Measurements from ENCODE around the gene CST1. TPM values are rescaled to one million over a fixed set of nuclear protein-coding genes. Genes with fewer than 3 reads are reported as not detected.
"Not testable (repeated sequence)": the region's sequence is repeated elsewhere in the genome, so short reads cannot be mapped to it uniquely, and the experiment has no call there.

The CST1 gene
- total and polyA plus RNA-seq, 2 donors (not counting 1 experiment from before 2014, with no cell fraction given): 3.6 to 3.9 TPM

DNA sequence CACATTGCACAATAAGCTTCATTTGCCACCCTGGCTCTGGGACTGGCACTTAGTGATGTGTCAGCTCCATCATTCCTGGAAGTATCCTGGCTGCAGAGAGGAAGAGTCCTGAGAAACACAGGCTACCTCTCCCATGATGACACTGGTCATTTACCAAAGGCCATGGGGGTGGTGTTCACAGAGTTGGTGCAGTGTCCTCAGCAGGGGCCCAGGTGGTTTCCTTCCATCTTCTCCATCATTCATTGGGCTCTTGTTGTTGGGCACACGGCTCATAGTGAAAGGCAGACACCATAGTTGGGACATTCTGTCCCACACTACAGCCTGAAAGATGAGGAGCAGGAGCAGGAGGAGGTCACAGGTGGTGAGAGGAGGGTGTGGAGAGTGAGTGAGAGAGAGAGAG lies 15.8 kb upstream of the CST1 start:
- Histone ChIP-seq H3K4me1 (ENCODE audit: control insufficient read depth, extremely low read depth, insufficient read depth, low read length) (no peaks in the 10 kb centered on the region), H2AFZ (ENCODE audit: low read length) (no peak overlapping the region), H3K9me3 (ENCODE audit: control insufficient read depth, insufficient read depth, low read depth, low read length) (no peaks in the 10 kb centered on the region), H3K79me2 (ENCODE audit: control insufficient read depth, insufficient read depth, low read length) (no peaks in the 10 kb centered on the region), H3K4me2 (ENCODE audit: extremely low read depth, insufficient read depth, low read length) (no peak overlapping the region), H3K9ac (ENCODE audit: insufficient read depth, low read length) (no peak overlapping the region), H4K20me1 (ENCODE audit: control insufficient read depth, extremely low read depth, insufficient read depth, low read length) (no peaks in the 10 kb centered on the region), H3K27ac (ENCODE audit: insufficient read depth, low read length) (no peak overlapping the region), H3K4me3 (replicated peaks in 1 of 4; ENCODE audit: control extremely low read depth in 1 of 4, insufficient read depth in 1 of 4, low read depth in 3 of 4, low read length in 4 of 4) (no peak overlapping the region), H3K27me3 (ENCODE audit: control insufficient read depth, insufficient read depth, low read length) (no peaks in the 10 kb centered on the region), H3K36me3 (ENCODE audit: control insufficient read depth, insufficient read depth, low read length) (no peaks in the 10 kb centered on the region)
- TF ChIP-seq, protein P1, sequence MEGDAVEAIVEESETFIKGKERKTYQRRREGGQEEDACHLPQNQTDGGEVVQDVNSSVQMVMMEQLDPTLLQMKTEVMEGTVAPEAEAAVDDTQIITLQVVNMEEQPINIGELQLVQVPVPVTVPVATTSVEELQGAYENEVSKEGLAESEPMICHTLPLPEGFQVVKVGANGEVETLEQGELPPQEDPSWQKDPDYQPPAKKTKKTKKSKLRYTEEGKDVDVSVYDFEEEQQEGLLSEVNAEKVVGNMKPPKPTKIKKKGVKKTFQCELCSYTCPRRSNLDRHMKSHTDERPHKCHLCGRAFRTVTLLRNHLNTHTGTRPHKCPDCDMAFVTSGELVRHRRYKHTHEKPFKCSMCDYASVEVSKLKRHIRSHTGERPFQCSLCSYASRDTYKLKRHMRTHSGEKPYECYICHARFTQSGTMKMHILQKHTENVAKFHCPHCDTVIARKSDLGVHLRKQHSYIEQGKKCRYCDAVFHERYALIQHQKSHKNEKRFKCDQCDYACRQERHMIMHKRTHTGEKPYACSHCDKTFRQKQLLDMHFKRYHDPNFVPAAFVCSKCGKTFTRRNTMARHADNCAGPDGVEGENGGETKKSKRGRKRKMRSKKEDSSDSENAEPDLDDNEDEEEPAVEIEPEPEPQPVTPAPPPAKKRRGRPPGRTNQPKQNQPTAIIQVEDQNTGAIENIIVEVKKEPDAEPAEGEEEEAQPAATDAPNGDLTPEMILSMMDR (conservative IDR thresholded peaks at IDR 0.05 in 1 of 2, IDR thresholded peaks at IDR 0.05 in 1 of 2; ENCODE audit: low read depth in 1 of 2, low read length in 2 of 2): no peak
- TF ChIP-seq EZH2 (IDR thresholded peaks at IDR 0.05; ENCODE audit: low read length, missing control alignments): no peak
- no peak for DNase-seq (ENCODE audit: low read depth in 2 of 2)

DNA sequence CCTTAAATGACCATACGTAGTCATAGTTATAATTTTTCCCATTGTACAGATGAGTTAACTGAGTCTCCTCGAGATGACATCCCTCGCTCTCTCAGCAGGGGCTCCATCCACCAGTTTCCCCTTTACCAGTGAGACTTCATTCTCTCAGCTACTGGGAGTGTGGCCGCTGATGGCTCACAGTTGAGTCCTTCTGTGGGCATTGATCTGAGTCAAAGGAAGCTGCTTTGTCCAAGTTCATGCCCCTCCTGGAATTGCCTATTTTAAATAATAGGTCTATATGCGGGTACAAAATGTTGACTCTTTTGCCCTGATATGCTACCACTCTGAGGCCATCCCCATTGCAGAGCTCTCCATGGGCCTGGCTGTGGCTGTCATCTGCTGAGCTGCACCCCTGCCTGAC lies 14.8 kb upstream of the CST1 start:
- Histone ChIP-seq H3K9me3 (ENCODE audit: control insufficient read depth, insufficient read depth, low read depth, low read length) (no peaks in the 10 kb centered on the region), H3K4me2 (ENCODE audit: extremely low read depth, insufficient read depth, low read length) (no peak overlapping the region), H3K4me1 (ENCODE audit: control insufficient read depth, extremely low read depth, insufficient read depth, low read length) (no peaks in the 10 kb centered on the region), H3K4me3 (replicated peaks in 1 of 4; ENCODE audit: control extremely low read depth in 1 of 4, insufficient read depth in 1 of 4, low read depth in 3 of 4, low read length in 4 of 4) (no peak overlapping the region), H2AFZ (ENCODE audit: low read length) (no peak overlapping the region), H4K20me1 (ENCODE audit: control insufficient read depth, extremely low read depth, insufficient read depth, low read length) (no peaks in the 10 kb centered on the region), H3K79me2 (ENCODE audit: control insufficient read depth, insufficient read depth, low read length) (no peaks in the 10 kb centered on the region), H3K36me3 (ENCODE audit: control insufficient read depth, insufficient read depth, low read length) (no peaks in the 10 kb centered on the region), H3K27ac (ENCODE audit: insufficient read depth, low read length) (no peak overlapping the region), H3K27me3 (ENCODE audit: control insufficient read depth, insufficient read depth, low read length) (no peaks in the 10 kb centered on the region), H3K9ac (ENCODE audit: insufficient read depth, low read length) (no peak overlapping the region)
- TF ChIP-seq, protein P1 (conservative IDR thresholded peaks at IDR 0.05 in 1 of 2, IDR thresholded peaks at IDR 0.05 in 1 of 2; ENCODE audit: low read depth in 1 of 2, low read length in 2 of 2): no peak
- no peak for TF ChIP-seq EZH2 (IDR thresholded peaks at IDR 0.05; ENCODE audit: low read length, missing control alignments)
- no peak for DNase-seq (ENCODE audit: low read depth in 2 of 2)

DNA sequence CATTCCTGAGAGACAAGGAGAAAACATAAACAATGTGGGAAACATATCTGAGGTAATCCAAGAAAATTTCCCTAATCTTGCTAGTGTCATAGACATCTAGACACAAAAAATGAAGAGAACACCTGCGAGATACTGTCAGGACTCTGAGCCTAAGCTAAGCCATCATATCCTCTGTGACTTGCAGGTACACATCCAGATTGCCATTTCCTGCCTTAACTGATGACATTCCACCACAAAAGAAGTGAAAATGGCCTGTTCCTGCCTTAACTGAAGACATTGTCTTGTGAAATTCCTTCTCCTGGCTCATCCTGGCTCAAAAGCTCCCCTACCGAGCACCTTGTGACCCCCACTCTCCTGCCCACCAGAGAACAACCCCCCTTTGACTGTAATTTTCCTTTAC lies 13.9 kb upstream of the CST1 start:
- not testable (repeated sequence) for DNase-seq (ENCODE audit: low read depth in 2 of 2); H3K27ac ChIP-seq (ENCODE audit: insufficient read depth, low read length); H3K27me3 ChIP-seq (ENCODE audit: control insufficient read depth, insufficient read depth, low read length); H3K9ac ChIP-seq (ENCODE audit: insufficient read depth, low read length); H3K4me1 ChIP-seq (ENCODE audit: control insufficient read depth, extremely low read depth, insufficient read depth, low read length); H2AFZ ChIP-seq (ENCODE audit: low read length); H3K36me3 ChIP-seq (ENCODE audit: control insufficient read depth, insufficient read depth, low read length); H4K20me1 ChIP-seq (ENCODE audit: control insufficient read depth, extremely low read depth, insufficient read depth, low read length); H3K79me2 ChIP-seq (ENCODE audit: control insufficient read depth, insufficient read depth, low read length); H3K9me3 ChIP-seq (ENCODE audit: control insufficient read depth, insufficient read depth, low read depth, low read length); H3K4me3 ChIP-seq (replicated peaks in 1 of 4; ENCODE audit: control extremely low read depth in 1 of 4, insufficient read depth in 1 of 4, low read depth in 3 of 4, low read length in 4 of 4); H3K4me2 ChIP-seq (ENCODE audit: extremely low read depth, insufficient read depth, low read length)

All from fibroblast of lung (primary cell).